ENCODE results near the gene DCLRE1A. TPM values are rescaled to one million over a fixed set of nuclear protein-coding genes. Genes with fewer than 3 reads are reported as not detected.

DCLRE1A gene
- total RNA-seq: 2.9 and 3.2 TPM in 2 replicates

GRCh38 chr10:113854013-113854760 is at the start of gene DCLRE1A, which contains the start of gene NHLRC2:
Gene DCLRE1A (minus strand): TSS chr10:113854082. CDS start chr10:113853182, 900 bp downstream.
Gene NHLRC2 (plus strand): TSS chr10:113854661. CDS start chr10:113854873, 212 bp downstream.

Other genes starting within 250 kb of the DCLRE1A start
- not detected in 2 replicates for gene NRAP, start 190.0 kb downstream of the DCLRE1A start, total RNA-seq
- 19.3 and 21.8 TPM in 2 replicates for gene CASP7, start 174.2 kb downstream of the DCLRE1A start, total RNA-seq
- gene PLEKHS1, start 102.4 kb downstream of the DCLRE1A start, total RNA-seq: not detected in 2 replicates
- gene NHLRC2, start 579 bp upstream of the DCLRE1A start, total RNA-seq: 23.1 and 45.5 TPM in 2 replicates
- gene ADRB1, start 189.8 kb upstream of the DCLRE1A start, total RNA-seq: 0.06 TPM in 1 of 2 replicates, not detected in the other